ENCODE results near the gene ADGRB3. TPM values are rescaled to one million over a fixed set of nuclear protein-coding genes. Genes with fewer than 3 reads are reported as not detected.

ADGRB3 gene
- total RNA-seq, 1 donor from 2014 or later, result 1.5 TPM

DNA sequence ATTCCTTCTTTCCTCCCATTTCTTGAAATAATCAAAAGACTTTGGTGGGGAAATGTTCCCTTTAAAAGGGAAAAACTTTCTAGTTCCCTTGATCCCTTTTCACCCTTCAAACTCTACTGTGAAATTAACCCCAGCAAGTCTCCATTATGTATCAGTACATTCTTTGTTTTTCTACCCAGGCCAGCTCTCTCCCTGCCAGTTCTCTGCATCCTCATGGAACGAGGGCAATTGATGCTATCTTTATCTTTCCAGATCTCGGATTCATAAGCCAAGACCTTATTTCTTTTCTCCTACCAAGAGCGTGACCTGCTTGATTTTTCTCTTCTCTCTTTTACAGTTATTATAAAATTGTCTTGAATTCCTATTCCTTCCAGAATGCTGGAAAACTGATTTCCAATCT lies 75.8 kb downstream of the ADGRB3 start:
- no peaks in the 10 kb centered on the region for H3K9me3 ChIP-seq (replicated peaks)
- intact Hi-C loops (cut with micrococcal nuclease), result no loop called here

DNA sequence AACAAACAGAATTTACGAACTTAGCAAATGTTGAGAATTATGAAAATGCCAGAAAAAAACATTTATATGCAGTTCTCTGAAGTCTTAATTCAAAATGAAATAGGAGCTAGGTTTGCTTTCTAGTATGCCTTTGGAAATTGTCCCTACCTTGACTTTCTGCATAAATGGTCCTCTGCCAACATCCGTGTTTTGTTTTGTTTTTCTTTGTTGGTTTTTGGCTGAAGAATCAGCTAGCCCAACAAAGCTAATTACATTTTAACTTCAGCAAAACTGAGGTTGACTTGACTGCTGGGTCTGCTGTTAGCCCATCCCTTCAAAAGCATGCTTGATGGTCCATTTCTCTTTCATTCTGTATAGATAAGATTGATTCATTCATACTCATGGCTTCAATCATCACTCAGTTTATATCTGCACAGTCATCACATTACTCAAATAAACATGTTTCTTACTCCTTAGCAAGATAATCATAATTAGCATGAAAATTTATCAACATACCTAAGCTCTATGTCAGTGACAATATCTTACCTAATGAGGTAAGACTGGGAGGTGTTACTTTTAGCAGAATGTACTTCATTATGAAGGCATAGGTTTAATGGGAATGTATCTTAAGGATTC lies 76.4 kb downstream of the ADGRB3 start:
- Histone ChIP-seq H3K27ac (replicated peaks) (no peak overlapping the region), H3K4me3 (no peak overlapping the region), H3K36me3 (no peaks in the 10 kb centered on the region), H3K4me1 (no peaks in the 10 kb centered on the region), H3K27me3 (ENCODE audit: low read depth) (no peaks in the 10 kb centered on the region), H3K9me3 (replicated peaks) (no peaks in the 10 kb centered on the region)
- TF ChIP-seq, protein P1, sequence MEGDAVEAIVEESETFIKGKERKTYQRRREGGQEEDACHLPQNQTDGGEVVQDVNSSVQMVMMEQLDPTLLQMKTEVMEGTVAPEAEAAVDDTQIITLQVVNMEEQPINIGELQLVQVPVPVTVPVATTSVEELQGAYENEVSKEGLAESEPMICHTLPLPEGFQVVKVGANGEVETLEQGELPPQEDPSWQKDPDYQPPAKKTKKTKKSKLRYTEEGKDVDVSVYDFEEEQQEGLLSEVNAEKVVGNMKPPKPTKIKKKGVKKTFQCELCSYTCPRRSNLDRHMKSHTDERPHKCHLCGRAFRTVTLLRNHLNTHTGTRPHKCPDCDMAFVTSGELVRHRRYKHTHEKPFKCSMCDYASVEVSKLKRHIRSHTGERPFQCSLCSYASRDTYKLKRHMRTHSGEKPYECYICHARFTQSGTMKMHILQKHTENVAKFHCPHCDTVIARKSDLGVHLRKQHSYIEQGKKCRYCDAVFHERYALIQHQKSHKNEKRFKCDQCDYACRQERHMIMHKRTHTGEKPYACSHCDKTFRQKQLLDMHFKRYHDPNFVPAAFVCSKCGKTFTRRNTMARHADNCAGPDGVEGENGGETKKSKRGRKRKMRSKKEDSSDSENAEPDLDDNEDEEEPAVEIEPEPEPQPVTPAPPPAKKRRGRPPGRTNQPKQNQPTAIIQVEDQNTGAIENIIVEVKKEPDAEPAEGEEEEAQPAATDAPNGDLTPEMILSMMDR (IDR thresholded peaks at IDR 0.05; ENCODE audit: borderline replicate concordance), result no peak
- intact Hi-C loops (cut with micrococcal nuclease), result no loop called here
- DNase-seq, result no peak

More for the DNA sequence above, 75.8 kb downstream of the ADGRB3 start:
- no peak for DNase-seq
- Histone ChIP-seq H3K27ac (replicated peaks) (no peak overlapping the region), H3K4me1 (no peaks in the 10 kb centered on the region), H3K27me3 (ENCODE audit: low read depth) (no peaks in the 10 kb centered on the region), H3K4me3 (no peak overlapping the region), H3K36me3 (no peaks in the 10 kb centered on the region)
- TF ChIP-seq, protein P1 (IDR thresholded peaks at IDR 0.05; ENCODE audit: borderline replicate concordance), result no peak

DNA sequence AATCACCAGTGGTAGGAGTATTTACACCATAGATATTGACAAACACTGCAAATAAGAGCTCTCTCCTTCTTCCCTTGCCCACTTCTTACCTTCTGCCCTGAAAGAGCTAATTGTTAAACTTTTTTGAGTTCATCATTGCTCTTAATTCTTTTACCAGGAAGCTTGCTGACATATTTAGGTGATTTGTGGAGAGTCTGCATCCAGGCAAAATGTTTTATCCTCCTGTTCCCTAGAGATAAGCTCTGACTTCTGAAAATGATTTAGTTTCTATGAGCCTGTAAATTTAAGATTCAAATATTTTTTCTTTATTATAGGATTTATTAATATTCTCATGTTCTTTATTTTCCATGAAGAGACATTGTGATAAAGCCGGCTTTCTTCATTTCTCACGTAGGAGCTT lies 81.5 kb downstream of the ADGRB3 start:
- Histone ChIP-seq H3K27ac (replicated peaks) (no peak overlapping the region), H3K9me3 (replicated peaks) (no peaks in the 10 kb centered on the region), H3K4me3 (no peak overlapping the region), H3K27me3 (ENCODE audit: low read depth) (no peaks in the 10 kb centered on the region), H3K4me1 (peaks cover 3% of the 10 kb centered on the region), H3K36me3 (no peaks in the 10 kb centered on the region)
- TF ChIP-seq, protein P1 (IDR thresholded peaks at IDR 0.05; ENCODE audit: borderline replicate concordance), result no peak
- DNase-seq, result no peak
- intact Hi-C loops (cut with micrococcal nuclease), result no loop called here

DNA sequence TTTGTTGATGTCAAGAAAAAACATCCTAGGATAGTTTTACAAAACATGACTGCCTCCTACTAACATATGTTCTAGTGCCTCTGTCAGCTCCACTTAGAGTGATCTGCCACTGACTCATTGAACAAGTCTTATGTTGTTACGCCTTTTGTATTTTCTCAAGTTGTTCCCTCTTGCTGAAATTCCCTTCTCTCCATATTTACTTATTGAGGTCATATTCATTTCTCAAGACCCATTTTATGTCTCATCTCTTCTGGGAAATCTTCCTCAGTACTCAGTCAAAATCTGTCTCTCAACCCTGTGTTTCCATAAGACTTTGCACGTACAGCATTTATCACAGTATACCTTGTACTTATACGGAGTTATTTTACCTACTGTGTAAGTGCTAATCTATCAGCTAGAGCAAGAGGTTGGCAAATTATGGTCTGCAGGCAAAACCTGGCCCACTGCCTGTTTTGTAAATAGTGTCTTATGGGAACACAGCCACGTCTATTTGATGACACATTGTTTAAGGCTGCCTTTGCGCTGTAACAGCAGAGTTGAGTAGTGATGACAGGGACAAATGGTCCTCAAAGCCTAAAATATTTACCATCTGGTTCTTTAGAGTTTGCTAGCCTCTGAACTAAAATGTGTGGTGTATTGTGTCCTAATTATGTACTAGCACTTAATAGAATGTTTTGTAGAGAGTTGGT lies 83.4 kb downstream of the ADGRB3 start:
- Histone ChIP-seq H3K27me3 (ENCODE audit: low read depth) (no peaks in the 10 kb centered on the region), H3K36me3 (no peaks in the 10 kb centered on the region), H3K27ac (replicated peaks) (peak overlapping the region; percentile 65), H3K4me3 (no peak overlapping the region), H3K9me3 (replicated peaks) (no peaks in the 10 kb centered on the region), H3K4me1 (peaks cover 6% of the 10 kb centered on the region)
- TF ChIP-seq, protein P1 (IDR thresholded peaks at IDR 0.05; ENCODE audit: borderline replicate concordance), result no peak
- intact Hi-C loops (cut with micrococcal nuclease), result no loop called here
- DNase-seq, result no peak

DNA sequence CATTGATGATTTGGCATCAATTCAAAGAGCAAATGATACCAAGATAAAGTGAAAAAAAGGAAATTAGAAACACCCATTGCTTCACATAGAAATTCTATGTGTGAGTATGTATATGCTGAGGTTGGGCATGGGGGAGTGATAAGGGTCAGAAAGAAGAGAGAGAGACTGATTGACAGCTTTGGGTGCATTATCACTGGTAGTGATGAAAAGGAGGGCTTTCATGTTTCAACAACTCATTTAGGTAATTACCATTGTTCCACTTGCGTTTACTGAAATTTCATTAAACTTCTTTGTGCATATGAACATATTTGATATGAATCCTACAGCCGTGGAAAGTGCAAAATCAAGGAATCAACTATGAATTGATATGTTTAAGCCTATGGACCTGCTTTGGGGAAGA lies 84.7 kb downstream of the ADGRB3 start:
- Histone ChIP-seq H3K27me3 (ENCODE audit: low read depth) (no peaks in the 10 kb centered on the region), H3K36me3 (no peaks in the 10 kb centered on the region), H3K27ac (replicated peaks) (no peak overlapping the region), H3K9me3 (replicated peaks) (no peaks in the 10 kb centered on the region), H3K4me3 (no peak overlapping the region), H3K4me1 (peaks cover 6% of the 10 kb centered on the region)
- intact Hi-C loops (cut with micrococcal nuclease), result no loop called here
- TF ChIP-seq, protein P1 (IDR thresholded peaks at IDR 0.05; ENCODE audit: borderline replicate concordance), result no peak
- DNase-seq, result no peak
